Measurements from ENCODE around the gene ZNF132.

DNA sequence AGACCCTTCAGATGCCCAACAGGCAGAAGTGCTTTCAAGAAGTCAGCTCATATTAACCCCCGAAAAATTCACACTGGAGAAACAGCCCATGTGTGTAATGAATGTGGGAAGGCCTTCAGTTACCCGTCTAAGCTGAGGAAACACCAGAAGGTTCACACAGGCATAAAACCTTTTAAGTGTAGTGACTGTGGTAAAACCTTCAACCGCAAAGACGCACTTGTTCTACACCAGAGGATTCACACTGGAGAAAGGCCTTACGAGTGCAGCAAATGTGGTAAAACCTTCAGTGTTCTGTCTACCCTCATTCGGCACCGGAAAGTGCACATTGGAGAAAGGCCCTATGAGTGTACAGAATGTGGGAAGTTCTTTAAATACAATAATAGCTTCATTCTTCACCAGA lies 22.9 kb downstream of the ZNF132 start:
- TF ChIP-seq, protein P1, sequence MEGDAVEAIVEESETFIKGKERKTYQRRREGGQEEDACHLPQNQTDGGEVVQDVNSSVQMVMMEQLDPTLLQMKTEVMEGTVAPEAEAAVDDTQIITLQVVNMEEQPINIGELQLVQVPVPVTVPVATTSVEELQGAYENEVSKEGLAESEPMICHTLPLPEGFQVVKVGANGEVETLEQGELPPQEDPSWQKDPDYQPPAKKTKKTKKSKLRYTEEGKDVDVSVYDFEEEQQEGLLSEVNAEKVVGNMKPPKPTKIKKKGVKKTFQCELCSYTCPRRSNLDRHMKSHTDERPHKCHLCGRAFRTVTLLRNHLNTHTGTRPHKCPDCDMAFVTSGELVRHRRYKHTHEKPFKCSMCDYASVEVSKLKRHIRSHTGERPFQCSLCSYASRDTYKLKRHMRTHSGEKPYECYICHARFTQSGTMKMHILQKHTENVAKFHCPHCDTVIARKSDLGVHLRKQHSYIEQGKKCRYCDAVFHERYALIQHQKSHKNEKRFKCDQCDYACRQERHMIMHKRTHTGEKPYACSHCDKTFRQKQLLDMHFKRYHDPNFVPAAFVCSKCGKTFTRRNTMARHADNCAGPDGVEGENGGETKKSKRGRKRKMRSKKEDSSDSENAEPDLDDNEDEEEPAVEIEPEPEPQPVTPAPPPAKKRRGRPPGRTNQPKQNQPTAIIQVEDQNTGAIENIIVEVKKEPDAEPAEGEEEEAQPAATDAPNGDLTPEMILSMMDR (IDR thresholded peaks at IDR 0.05) = no peak
- TF ChIP-seq POLR2AphosphoS5 (IDR thresholded peaks at IDR 0.05) (no peak), POLR2A (IDR thresholded peaks at IDR 0.05; ENCODE audit: low read depth) (no peak)

All from esophagus muscularis mucosa (tissue), 3 donors.